ENCODE results near the gene MTTP.
"Not testable (repeated sequence)": the region's sequence is repeated elsewhere in the genome, so short reads cannot be mapped to it uniquely, and the experiment has no call there.

MTTP gene

DNA sequence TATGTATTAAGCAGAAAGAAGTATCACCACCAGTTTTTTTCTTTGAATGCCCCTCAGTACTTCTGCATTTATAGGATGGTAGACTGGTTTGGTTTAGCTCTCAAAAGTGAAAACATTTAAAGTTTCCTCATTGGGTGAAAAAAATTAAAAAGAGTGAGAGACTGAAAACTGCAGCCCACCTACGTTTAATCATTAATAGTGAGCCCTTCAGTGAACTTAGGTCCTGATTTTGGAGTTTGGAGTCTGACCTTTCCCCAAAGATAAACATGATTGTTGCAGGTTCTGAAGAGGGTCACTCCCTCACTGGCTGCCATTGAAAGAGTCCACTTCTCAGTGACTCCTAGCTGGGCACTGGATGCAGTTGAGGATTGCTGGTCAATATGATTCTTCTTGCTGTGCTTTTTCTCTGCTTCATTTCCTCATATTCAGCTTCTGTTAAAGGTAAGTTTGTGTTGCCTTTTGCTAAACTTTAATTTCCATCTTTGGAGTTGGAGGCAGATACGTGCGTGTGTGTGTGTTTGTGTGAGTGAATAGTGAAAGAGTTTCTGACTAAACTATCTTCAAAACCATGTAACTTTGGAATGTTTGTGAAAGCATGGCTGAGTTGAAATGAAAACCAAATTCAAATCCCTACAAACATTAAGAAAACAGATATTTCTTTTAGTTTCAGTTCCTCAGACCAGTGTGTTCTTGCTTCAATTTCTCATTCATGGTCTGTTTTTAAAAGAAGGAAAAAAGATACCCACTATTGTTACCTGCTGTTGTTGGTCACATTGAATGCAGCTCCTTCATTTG is at the start of gene MTTP:
Gene MTTP, plus strand, starts transcription at position 295 of the 795 bp plus-strand sequence. Its CDS starts 86 bp downstream, at position 381.
- no peak for DNase-seq

DNA sequence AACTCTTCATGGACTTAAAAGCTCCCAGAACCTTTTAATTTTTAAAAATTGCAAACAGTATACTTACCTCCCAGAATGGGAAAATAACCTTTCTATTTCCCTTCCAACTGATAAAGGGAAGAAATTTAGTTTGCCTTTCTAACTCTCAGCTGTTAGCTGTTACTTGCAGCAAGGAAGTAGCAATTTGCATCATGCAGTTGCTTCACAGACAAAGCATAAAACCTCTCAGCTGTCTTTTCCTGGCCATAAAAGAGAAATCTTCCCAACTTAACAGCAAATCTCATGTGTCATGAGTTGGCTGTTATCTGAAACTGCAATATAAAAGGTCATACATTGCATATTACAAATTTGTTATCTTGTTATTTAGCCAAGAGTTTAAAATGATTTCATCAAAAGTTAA is 45.4 kb upstream of the MTTP start:
- DNase-seq, result no peak

- DNase-seq, result no peak
These were observed 44.7 kb upstream of the MTTP start for GRCh38 chr4:99529956-99530355.

DNA sequence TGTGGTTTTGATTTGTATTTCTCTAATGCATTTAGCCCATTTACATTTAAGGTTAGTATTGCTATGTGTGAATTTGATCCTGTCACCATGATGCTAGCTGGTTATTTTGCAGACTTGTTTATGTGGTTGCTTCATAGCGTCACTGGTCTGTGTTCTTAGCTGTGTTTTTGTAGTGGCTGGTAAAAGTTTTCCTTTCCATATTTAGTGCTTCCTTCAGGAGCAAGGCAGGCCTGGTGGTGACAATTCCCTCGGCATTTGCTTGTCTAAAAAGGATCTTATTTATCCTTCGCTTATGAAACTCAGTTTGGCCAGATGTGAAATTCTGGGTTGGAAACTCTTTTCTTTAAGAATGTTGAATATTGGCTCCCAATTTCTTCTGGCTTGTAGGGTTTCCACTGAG is 39.9 kb upstream of the MTTP start:
- DNase-seq, result not testable (repeated sequence)

- DNase-seq, result no peak
These were observed 38.4 kb upstream of the MTTP start for GRCh38 chr4:99536271-99536670.

- DNase-seq, result no peak
These were observed 37.8 kb upstream of the MTTP start for GRCh38 chr4:99536848-99537247.

DNA sequence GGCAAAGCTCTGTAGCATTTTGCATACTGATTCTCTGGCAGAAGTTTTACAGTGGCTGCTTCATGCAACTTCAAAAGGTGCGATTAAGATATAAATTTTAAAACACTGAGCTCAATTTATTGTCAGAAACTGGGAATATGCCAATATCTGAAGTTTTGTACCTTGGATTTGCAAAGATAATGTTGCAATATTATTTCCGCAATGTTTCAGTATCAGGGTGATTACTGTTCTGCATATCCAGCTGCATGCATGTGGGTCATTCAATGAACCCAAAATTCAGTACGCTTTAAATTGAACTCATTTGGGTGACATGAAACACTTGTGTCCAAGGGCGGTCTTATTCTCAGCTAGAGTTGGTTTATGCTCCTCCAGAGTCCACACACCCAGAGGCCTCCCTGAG is 37.0 kb upstream of the MTTP start:
- no peak for DNase-seq

GRCh38 chr4:99540277-99540939 is 34.2 kb upstream of the MTTP start:
- no peak for DNase-seq

DNA sequence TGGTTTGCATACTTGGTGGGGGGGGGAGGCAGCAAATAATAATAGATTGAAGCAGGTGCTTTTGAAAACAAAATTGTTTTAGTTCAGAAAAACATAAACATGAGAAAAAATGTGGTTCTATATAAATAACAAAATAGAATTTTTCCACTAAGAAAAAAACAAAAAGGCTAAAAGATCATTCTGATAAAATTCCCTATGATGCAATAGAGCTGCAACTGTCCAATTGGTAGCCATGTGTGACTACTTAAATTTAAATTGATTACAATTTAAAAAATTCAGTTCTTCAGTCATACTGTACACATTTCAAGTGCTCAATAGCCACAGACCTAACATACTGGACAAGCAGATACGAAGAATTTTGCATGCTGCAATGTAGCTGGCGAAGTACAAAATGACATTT is 21.8 kb upstream of the MTTP start:
- no peak for DNase-seq

GRCh38 chr4:99563310-99564186 is 11.1 kb upstream of the MTTP start, which contains the start of gene TRMT10A:
TRMT10A (minus strand) TSS chr4:99564039; CDS start chr4:99559338, 4,701 bp downstream.
- peak; percentile 97 for DNase-seq

GRCh38 chr4:99564921-99565320 is 9.7 kb upstream of the MTTP start:
- no peak for DNase-seq

DNA sequence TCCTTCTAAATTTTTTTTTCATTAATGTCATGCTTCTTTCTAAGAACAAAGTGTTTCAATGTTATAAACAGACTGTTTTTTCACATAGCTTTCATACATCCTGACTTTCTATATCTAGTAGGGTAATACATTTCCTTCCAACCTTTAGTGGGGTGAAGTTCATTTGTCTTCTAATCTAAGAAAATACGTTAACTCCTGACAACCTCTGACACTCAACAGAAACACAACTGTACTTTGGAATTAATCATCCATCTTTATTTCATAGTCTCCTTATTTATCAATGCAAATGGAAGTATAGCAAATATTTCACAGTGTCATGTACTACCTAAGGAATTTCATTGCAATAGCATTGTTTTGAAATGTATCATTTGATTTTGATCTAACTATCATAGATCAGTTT is 2.7 kb upstream of the MTTP start:
- DNase-seq, result no peak

GRCh38 chr4:99572527-99573240 is 1.9 kb upstream of the MTTP start:
- no peak for DNase-seq

- DNase-seq, result no peak
These were observed 772 bp upstream of the MTTP start for GRCh38 chr4:99573735-99574368.

- no peak for DNase-seq
These were observed 4.1 kb downstream of the MTTP start for GRCh38 chr4:99578714-99579113.

DNA sequence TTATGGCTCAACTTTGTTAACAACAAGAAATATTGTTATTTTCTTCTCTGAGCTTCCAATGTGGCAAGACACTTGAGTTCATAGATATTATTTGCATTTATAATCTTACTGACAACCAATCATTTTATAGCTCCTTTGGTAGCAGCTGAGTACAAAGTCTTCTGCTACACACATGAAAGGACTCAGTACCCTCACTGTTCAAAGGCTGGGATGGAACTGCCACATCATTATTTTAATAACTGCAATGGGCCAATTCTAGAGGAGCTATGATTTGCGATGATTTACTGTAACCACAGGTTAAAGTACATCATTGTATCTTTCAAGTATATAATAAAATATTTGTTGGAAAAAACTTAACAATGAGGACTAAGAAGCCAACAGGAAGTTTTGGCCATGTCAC is 10.9 kb downstream of the MTTP start:
- no peak for DNase-seq

DNA sequence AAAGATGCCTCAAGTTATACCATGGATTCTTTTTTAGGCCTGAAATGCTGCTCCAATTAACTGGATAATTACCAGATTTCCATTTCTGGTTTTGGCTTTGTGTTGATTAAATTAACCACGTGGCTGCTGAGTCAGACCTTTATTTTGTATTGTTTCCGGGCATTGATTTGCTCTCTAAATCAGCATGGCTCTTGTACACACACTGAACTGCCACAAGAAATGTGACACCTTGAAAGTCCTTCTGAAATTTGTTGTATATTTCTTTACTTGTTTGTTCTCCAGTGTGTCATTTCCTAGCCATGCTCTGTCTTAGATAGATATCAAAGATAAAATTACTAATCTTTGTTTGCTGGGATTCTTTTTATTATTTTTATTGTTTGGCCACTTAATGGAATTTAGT is 11.7 kb downstream of the MTTP start:
- no peak for DNase-seq

DNA sequence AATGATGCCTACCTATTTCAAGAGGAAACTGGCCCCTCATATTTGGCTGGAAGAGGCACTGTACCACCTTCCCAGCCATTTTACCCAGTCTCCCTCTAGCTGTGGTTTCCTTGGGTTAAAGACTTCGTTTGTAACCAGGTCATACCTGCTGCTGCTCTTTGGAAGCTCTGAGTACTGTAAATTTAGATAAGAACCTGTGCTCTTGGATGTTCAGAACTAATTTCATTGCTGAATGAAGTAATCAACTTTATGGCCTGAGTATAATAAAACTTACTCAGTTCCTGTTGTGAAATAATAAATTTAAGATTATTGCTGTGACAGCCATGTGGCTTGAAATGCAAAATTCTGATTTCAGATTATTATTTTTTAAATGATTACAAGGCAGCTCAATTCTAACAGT is 12.2 kb downstream of the MTTP start:
- DNase-seq, result no peak

DNA sequence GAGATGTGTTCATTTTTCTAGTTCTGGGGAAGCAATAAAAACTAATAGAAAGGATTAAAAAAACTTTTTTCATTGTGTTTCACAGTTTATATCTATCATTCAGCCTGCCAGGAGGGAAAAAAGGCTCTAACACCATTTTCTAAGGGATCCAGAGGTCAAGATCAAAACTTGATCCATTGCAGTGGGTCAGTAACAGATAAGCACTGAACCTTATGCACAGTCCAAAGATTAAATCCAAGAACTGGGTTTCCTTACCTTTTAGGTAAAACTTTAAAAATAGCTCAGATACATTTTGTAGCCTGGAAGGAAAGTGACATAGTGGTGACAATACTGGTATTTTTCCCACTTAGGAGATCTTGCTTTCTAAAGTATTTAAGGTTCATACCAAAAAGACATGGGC is 12.7 kb downstream of the MTTP start:
- DNase-seq, result no peak

DNA sequence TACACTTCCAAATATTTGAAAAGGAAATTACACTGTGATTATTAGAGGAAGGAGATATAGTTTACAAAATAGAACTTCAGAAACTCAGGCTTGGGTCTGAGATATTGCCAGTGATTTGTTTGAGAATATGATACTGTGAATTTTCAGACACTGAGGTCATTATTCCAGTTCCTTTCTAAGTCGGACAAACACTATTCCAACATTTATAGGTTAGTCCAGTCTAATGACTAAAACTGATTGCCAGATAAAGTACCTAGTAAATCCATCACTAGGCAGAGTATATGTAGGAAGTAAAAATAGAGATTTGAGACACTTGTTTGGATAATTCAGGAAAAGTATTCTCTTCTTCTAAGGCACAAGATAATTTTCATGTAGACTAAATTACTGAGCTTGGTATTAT is 13.2 kb downstream of the MTTP start:
- DNase-seq, result no peak

DNA sequence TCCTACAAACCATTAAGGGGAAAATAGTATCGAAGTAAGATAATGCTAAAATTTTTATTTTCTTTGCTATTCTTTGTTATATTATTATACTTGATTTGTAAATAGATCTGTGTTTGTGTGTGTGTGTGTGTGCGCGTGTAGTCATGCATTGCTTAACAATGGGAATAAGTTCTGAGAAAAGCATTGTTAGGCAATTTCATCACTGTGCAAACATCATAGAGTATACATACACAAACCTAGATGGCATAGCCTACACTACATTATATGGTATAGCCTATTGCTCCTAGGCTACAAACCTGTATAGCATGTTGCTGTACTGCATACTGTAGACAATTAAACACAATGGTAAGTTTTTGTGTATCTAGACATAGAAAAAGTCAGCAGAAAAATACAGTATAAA is 17.1 kb downstream of the MTTP start:
- no peak for DNase-seq
